Peyer's patch (tissue), 4 donors: ENCODE measurements around the gene SRXN1.

Source experiments
- CTCF ChIP-seq, 6 experiments: fragments of 450-650 bp in 4 of 6; fragments of 200-600 bp in 2 of 6; sonication (generic) in 1 of 6; IDR thresholded peaks; one replicate each; pipeline ENCODE4 v1.5.1; 2017 to 2019; ENCODE audit warnings: antibody characterized with exemption in 6 of 6, mild to moderate bottlenecking in 3 of 6, moderate library complexity in 1 of 6
- POLR2A ChIP-seq, 2 donors: fragments of 450-650 bp; IDR thresholded peaks; one replicate each; pipeline ENCODE4 v1.5.1; 2017; ENCODE audit warnings: antibody characterized with exemption in 2 of 2, mild to moderate bottlenecking in 2 of 2, moderate library complexity in 2 of 2

- TF ChIP-seq CTCF (IDR thresholded peaks at IDR 0.05) (no peak), POLR2A (IDR thresholded peaks at IDR 0.05) (no peak)
These were observed 34.9 kb downstream of the SRXN1 start for GRCh38 chr20:617934-618690.
